GM12873 (cell line): ENCODE measurements around the gene BAG3.

ENCODE experiments used
- TF ChIP-seq, protein P1 (sequence below): IDR thresholded peaks from 2 replicates; pipeline ENCODE4 v1.5.1; 2012; ENCODE audit warnings: low read depth, mild to moderate bottlenecking, moderate library complexity, low read length, control low read depth; ENCODE audit not compliant: insufficient read depth; ENCODE audit errors: missing control alignments

BAG3 gene

DNA sequence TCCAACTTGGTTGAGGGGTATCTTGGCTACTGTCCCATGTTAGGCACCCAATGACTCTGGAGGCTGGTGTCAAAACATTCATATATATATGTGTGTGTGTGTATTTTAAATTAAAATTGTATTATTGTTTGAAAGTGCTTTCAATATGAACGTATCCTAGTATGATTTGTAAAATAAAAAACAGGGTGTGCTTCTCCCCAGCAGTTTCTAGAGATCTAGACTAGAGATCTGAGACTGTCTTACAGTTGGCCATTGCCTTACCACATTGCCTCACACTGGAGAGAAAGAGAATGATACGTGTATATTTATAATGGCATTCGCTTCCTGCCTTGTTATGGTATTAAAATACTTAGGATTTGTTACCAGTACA, 1.2 kb downstream of the BAG3 start:
- TF ChIP-seq, protein P1, sequence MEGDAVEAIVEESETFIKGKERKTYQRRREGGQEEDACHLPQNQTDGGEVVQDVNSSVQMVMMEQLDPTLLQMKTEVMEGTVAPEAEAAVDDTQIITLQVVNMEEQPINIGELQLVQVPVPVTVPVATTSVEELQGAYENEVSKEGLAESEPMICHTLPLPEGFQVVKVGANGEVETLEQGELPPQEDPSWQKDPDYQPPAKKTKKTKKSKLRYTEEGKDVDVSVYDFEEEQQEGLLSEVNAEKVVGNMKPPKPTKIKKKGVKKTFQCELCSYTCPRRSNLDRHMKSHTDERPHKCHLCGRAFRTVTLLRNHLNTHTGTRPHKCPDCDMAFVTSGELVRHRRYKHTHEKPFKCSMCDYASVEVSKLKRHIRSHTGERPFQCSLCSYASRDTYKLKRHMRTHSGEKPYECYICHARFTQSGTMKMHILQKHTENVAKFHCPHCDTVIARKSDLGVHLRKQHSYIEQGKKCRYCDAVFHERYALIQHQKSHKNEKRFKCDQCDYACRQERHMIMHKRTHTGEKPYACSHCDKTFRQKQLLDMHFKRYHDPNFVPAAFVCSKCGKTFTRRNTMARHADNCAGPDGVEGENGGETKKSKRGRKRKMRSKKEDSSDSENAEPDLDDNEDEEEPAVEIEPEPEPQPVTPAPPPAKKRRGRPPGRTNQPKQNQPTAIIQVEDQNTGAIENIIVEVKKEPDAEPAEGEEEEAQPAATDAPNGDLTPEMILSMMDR = peak; percentile 9

DNA sequence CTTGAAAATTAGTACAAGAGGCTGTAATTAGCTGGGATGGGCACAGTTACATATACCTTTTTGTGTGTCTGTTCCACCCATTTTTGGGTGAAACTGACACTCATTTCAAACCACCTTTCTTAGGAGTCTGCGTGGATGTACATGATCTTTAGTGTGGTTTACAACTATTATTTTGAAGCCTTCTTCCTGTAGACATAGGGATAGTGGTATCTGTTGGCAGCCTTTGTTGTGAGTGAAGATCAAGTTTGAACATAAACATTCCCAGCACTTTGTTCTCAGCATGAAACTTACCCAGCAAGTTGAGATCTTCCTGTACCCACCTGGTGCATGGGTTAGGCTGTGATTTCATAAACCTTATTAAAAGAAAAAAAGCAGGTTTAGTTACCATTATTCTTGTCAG, 2.0 kb downstream of the BAG3 start:
- TF ChIP-seq, protein P1 = no peak

DNA sequence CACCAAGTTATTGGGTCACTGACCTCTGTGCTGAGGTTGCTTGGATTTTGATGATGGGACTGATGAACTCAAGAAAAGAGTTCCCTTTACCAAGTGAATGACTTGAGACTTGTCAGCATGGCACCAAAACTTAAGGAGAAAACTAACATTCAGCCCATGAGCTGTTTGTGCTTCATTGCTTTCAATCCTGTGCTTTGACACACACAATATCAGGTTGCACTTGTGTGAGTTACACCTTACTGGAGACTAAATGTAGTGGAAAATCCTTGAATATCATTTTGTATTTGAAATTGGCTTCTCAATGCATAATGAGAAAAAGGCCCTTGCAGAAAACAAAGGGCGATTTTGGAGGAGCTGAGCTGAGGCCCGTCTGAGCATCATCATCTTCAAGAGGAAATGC, 2.7 kb downstream of the BAG3 start:
- TF ChIP-seq, protein P1 = no peak

DNA sequence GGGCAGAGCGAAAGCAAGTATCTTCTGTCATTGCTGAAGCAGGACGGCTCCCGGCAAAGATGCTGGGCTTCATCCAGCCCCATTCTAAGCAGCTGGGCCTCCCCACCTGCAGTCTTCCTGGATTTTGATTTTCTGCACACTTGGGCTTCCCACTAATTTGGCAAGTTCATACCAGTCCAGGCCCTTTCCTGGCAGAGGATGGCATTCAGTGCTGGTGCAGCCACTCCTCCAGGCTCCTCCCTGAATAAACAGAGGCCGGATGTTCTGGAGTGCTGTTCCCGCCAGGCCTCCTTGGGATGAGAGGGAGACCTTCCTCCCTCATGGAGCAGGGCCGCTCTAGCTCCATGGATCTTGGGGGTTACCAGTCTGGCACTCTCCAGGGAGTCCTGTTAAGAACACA, 3.4 kb downstream of the BAG3 start:
- TF ChIP-seq, protein P1 = no peak

DNA sequence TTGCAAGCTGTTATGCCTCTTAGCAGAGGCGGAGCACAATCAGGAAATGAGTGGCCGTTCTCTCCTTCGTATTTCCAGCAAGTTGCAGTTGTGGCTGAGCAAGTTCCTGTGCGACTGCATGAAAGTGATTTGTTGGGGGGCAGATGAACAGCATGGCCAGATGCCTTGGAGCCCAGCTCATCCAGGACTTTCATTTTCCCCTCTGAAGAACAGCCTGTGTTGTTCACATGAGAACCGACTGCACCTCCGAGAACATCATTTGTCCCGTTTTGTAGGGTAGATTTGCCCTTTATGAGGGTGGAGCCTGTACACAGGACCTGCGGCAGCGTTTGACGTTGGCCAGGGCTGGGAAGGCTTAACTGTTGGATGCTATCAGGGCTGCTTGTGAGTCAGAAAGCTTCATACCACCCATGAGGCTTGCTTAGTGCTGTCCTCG, 4.4 kb downstream of the BAG3 start:
- TF ChIP-seq, protein P1 = no peak

DNA sequence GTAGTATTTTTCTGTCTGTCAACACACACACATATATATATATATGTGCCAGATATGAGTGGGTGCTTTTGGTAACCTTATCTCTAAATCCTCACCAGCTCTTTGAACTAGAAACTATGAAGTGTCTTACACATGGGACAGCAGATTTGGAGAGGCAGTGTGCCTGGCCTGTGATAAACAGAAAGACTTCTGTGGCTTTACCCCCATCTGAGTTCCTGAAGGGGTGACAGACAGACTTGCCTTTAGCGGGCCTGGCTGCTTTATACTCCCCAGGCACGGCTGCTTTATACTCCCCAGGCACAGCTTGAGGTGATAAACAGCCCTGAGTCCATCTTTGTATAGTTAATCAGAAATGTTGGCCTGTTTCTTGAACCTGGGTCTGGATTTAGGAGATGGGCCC, 5.6 kb downstream of the BAG3 start:
- TF ChIP-seq, protein P1 = no peak

DNA sequence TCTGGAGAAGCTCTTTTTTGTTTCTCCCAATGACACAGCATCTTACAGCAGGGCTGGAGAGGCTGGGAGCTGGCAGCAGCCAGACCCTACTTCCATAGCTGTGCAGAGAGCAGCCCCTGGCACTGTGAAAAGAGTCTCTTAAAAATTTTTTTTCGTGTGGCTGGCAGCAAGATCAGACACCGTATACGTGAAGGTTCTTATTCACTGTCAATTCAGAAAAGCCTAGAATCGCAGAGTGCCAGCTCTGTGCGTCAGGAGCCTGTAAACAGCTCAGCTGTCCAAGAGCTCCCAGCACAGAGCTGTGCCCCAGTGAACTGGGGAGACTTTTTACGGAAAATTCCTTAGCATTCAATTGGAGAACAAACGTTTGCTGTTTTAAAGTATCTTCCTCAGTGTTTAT, 6.5 kb downstream of the BAG3 start:
- TF ChIP-seq, protein P1 = no peak
